ENCODE data around the gene OSBPL7. TPM values are rescaled to one million over a fixed set of nuclear protein-coding genes. Genes with fewer than 3 reads are reported as not detected.

OSBPL7 gene
- polyA plus RNA-seq, 2 of the 4 experiments (the other 2 are of a cell fraction) = 7.0 to 15.4 TPM

GRCh38 chr17:47834756-47835155 is 13.2 kb upstream of the OSBPL7 start:
- DNase-seq (ENCODE audit: low read depth in 1 of 2, low spot score in 1 of 2) = no peak
- Histone ChIP-seq H3K27ac (no peak overlapping the region), H3K4me3 (no peak overlapping the region), H3K4me2 (no peak overlapping the region), H3K9me3 (no peaks in the 10 kb centered on the region), H3K4me1 (peaks cover 13% of the 10 kb centered on the region)
- POLR2A ChIA-PET = no interaction called here
- TF ChIP-seq RCOR1 (IDR thresholded peaks at IDR 0.05; ENCODE audit: low read depth, low read length) (no peak), CHD2 (IDR thresholded peaks at IDR 0.05; ENCODE audit: low read length, partially characterized antibody) (no peak), SREBF2 (IDR thresholded peaks at IDR 0.05) (no peak)
- TF ChIP-seq, protein P1, sequence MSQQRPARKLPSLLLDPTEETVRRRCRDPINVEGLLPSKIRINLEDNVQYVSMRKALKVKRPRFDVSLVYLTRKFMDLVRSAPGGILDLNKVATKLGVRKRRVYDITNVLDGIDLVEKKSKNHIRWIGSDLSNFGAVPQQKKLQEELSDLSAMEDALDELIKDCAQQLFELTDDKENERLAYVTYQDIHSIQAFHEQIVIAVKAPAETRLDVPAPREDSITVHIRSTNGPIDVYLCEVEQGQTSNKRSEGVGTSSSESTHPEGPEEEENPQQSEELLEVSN (IDR thresholded peaks at IDR 0.05; ENCODE audit: borderline replicate concordance, low read depth) = no peak
- FAIRE-seq = no peak
- CTCF ChIA-PET = interaction anchor here (1.0 to 36.3 kb wide), 8 partner anchors 10 to 184 kb away, joined by 3 to 1860 read pairs (median 5); partner anchors contain the start of genes CDK5RAP3 and SP2
- no peak for ATAC-seq
- WGBS (ENCODE audit: missing lambda C conversion rate) = 81% methylated on average over 5 of the region's 5 CpGs

GRCh38 chr17:47831934-47832327 is 10.3 kb upstream of the OSBPL7 start:
- FAIRE-seq = no peak
- H3K27ac ChIP-seq = peak overlapping the region; percentile 83 to 88
- POLR2A ChIA-PET = interaction anchor here (0.5 to 1.7 kb wide), 36 partner anchors 9 to 642 kb away, joined by 3 to 58 read pairs (median 5); partner anchors contain the start of genes CDC27, CDK5RAP3, KPNB1 and NFE2L1

DNA sequence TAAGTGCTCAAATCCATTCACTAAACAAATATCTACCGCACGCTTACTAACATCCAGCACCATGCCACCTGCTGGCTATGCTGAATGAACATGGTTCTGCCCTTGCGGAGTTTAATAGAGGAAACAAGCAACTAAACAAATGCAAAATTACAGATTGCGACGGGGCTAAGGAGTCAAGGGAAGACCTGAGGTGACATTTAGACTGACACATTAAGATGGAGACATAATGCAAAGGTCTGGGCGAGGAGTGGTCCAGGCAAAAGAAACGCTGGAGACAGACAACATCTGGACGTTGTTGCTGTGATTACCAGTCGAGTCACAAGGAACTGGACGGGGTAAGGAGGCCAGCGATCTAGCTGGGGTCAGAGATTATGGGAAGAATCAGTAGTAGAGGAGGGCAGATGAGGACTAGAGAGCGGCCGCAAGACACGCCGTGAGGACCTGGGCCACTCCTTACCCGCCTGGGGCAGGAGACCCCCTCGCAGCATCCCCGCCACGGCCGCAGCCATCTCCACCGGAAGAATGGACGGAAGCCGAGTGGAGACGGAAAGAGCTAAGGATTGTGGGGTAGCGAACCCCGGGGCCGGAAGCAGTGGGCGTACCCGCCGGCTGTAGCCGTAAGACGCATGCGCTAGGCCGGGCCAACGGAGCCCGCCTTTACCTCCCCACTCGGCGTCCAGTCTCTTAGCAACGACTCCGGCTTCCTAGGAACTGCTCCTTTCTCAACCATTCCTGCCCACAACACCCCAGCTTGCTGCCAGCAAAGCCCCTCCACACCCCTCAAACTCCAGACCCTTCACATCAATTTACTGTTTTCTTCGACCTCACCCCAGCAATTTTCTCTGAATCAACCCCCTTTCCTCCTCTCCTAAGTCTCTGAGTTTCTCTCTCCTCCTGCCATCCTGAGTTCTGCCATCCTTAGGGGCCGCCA is 9.7 kb upstream of the OSBPL7 start, which contains the start of the genes LRRC46 and MRPL10:
Gene LRRC46, plus strand, starts transcription at position 668 of the 931 bp plus-strand sequence. CDS start 320 bp downstream, outside the sequence.
Gene MRPL10, minus strand, starts transcription at position 539 of the 931 bp plus-strand sequence. Its CDS starts 30 bp downstream, at position 509.
- H3K9me3 ChIP-seq = no peaks in the 10 kb centered on the region
- CTCF ChIA-PET = interaction anchor here (0.5 to 36.3 kb wide), 14 partner anchors 9 to 447 kb away, joined by 3 to 1860 read pairs (median 4); partner anchors contain the start of genes CDK5RAP3, OSBPL7, SCRN2 and SP2
- under 1% methylated on average over 42 of the region's 42 CpGs for WGBS (ENCODE audit: missing lambda C conversion rate)
- H3K4me2 ChIP-seq = peak within 1 kb of the TSS; percentile 93
- POLR2A ChIA-PET = interaction anchor here (0.5 to 1.7 kb wide), 37 partner anchors 9 to 642 kb away, joined by 3 to 58 read pairs (median 5); partner anchors contain the start of genes CDC27, CDK5RAP3, KPNB1 and NFE2L1
- peaks cover 16% of the 10 kb centered on the region for H3K4me1 ChIP-seq
- FAIRE-seq (peak; percentile 39), DNase-seq (ENCODE audit: low read depth in 1 of 2, low spot score in 1 of 2) (peak; percentile 94 to 99), ATAC-seq (peak; percentile 90 to 95)
- H3K27ac ChIP-seq = peak within 1 kb of the TSS; percentile 83 to 88
- H3K4me3 ChIP-seq = peak within 1 kb of the TSS; percentile 60
- no peak for TF ChIP-seq CBX2 (IDR thresholded peaks at IDR 0.05; ENCODE audit: borderline replicate concordance, low read depth)
- TF ChIP-seq POLR2AphosphoS2 (conservative IDR thresholded peaks at IDR 0.05; ENCODE audit: low read length) = no peak
- TF ChIP-seq HOXB5 (CRISPR knock-in tag; IDR thresholded peaks at IDR 0.05) = 0 out of 2 replicates have a peak, but pooled peaks have one; percentile 48
- no peak for TF ChIP-seq FOXS1 (CRISPR knock-in tag; IDR thresholded peaks at IDR 0.05)
- peak; percentile 57; the same call in 1 of the 2 replicates for TF ChIP-seq MAZ (IDR thresholded peaks at IDR 0.05; ENCODE audit: borderline replicate concordance, low read depth, low read length)
- TF ChIP-seq BCL3 (IDR thresholded peaks at IDR 0.05) = peak; percentile 83; the same call in 2 of the 3 replicates
- peak; percentile 51; the same call in 1 of the 2 replicates for TF ChIP-seq GATA3 (IDR thresholded peaks at IDR 0.05; ENCODE audit: borderline replicate concordance)
- TF ChIP-seq EHF (CRISPR knock-in tag; IDR thresholded peaks at IDR 0.05) = no peak
- no peak for TF ChIP-seq HOXB13 (CRISPR knock-in tag; IDR thresholded peaks at IDR 0.05; ENCODE audit: low read depth)
- no peak for TF ChIP-seq NR3C1 (IDR thresholded peaks at IDR 0.05)
- TF ChIP-seq KDM1A (IDR thresholded peaks at IDR 0.05; ENCODE audit: low read depth) = no peak
- peak; percentile 72 to 92; a peak in 4 of 5 replicates for TF ChIP-seq JUN (IDR thresholded peaks at IDR 0.05)
- TF ChIP-seq BHLHE40 (IDR thresholded peaks at IDR 0.05; ENCODE audit: low read depth, low read length) = no peak
- no peak for TF ChIP-seq ZNF302 (CRISPR knock-in tag; IDR thresholded peaks at IDR 0.05)
- peak; percentile 25; the same call in 1 of the 2 replicates for TF ChIP-seq TFCP2L1 (CRISPR knock-in tag; IDR thresholded peaks at IDR 0.05)
- TF ChIP-seq, protein P2, sequence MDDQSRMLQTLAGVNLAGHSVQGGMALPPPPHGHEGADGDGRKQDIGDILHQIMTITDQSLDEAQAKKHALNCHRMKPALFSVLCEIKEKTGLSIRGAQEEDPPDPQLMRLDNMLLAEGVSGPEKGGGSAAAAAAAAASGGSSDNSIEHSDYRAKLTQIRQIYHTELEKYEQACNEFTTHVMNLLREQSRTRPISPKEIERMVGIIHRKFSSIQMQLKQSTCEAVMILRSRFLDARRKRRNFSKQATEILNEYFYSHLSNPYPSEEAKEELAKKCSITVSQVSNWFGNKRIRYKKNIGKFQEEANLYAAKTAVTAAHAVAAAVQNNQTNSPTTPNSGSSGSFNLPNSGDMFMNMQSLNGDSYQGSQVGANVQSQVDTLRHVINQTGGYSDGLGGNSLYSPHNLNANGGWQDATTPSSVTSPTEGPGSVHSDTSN (IDR thresholded peaks at IDR 0.05) = peak; percentile 66
- no peak for TF ChIP-seq CHD2 (IDR thresholded peaks at IDR 0.05; ENCODE audit: low read length, partially characterized antibody)
- TF ChIP-seq EHMT2 (IDR thresholded peaks at IDR 0.05; ENCODE audit: low read depth) = no peak
- peak; percentile 55 for TF ChIP-seq CTCF (IDR thresholded peaks at IDR 0.05)
- TF ChIP-seq CBX8 (IDR thresholded peaks at IDR 0.05) = no peak
- TF ChIP-seq, protein P1 (IDR thresholded peaks at IDR 0.05; ENCODE audit: borderline replicate concordance, low read depth) = no peak
- no peak for TF ChIP-seq RARB (CRISPR knock-in tag; IDR thresholded peaks at IDR 0.05)
- no peak for TF ChIP-seq RFX5 (IDR thresholded peaks at IDR 0.05)

More at GRCh38 chr17:47831934-47832327, 10.3 kb upstream of the OSBPL7 start:
- Histone ChIP-seq H3K4me1 (peaks cover 16% of the 10 kb centered on the region), H3K9me3 (no peaks in the 10 kb centered on the region), H3K4me2 (peak overlapping the region; percentile 93), H3K4me3 (peak overlapping the region; percentile 60)
- WGBS (ENCODE audit: missing lambda C conversion rate) = 34% methylated on average over 7 of the region's 7 CpGs
- ATAC-seq = peak; percentile 4 to 43; a peak in 5 of 6 replicates
- no peak for DNase-seq (ENCODE audit: low read depth in 1 of 2, low spot score in 1 of 2)
- CTCF ChIA-PET = interaction anchor here (0.7 to 36.3 kb wide), 9 partner anchors 10 to 117 kb away, joined by 3 to 1860 read pairs (median 11); partner anchors contain the start of genes OSBPL7, SCRN2, SP2 and SP6
- no peak for TF ChIP-seq CHD4 (IDR thresholded peaks at IDR 0.05; ENCODE audit: borderline replicate concordance)
- peak; percentile 12; the same call in 1 of the 2 replicates for TF ChIP-seq POLR2A (IDR thresholded peaks at IDR 0.05; ENCODE audit: low read length)
- 0 out of 2 replicates have a peak, but pooled peaks have one; percentile 41 for TF ChIP-seq TP53 (CRISPR knock-in tag; IDR thresholded peaks at IDR 0.05)
